GM12891 (cell line): ENCODE measurements around the gene CCDC197.

Experiments used
- DNase-seq: peaks from one replicate; pipeline ENCODE4 v3.0.0; 2011; ENCODE audit warnings: low spot score; ENCODE audit not compliant: insufficient read length
- FAIRE-seq: peaks from 2 replicates; lab custom pipeline; 2011; peaks lifted over from hg19 to GRCh38; lab: Jason Lieb, UNC
- PAX5 ChIP-seq: IDR thresholded peaks from 2 replicates; pipeline ENCODE4 v1.6.1; 2011; ENCODE audit warnings: low read length, moderate library complexity, mild to moderate bottlenecking; ENCODE audit not compliant: insufficient read depth, severe bottlenecking
- POLR2A ChIP-seq: IDR thresholded peaks from 2 replicates; pipeline ENCODE4 v1.6.1; 2011; ENCODE audit warnings: low read depth, low read length, control low read depth
- POLR2AphosphoS5 ChIP-seq: IDR thresholded peaks from 2 replicates; pipeline ENCODE4 v1.6.1; 2011; ENCODE audit warnings: low read depth, low read length, control low read depth
- POU2F2 ChIP-seq: IDR thresholded peaks from 2 replicates; pipeline ENCODE4 v1.6.1; 2011; ENCODE audit warnings: low read depth, mild to moderate bottlenecking, control low read depth, low read length, moderate library complexity
- SPI1 ChIP-seq: IDR thresholded peaks from 2 replicates; pipeline ENCODE4 v1.6.1; 2011; ENCODE audit warnings: low read depth, low read length, control low read depth
- TAF1 ChIP-seq: IDR thresholded peaks from 2 replicates; pipeline ENCODE4 v1.6.1; 2011; ENCODE audit warnings: low read depth, low read length, control low read depth

The CCDC197 gene

DNA sequence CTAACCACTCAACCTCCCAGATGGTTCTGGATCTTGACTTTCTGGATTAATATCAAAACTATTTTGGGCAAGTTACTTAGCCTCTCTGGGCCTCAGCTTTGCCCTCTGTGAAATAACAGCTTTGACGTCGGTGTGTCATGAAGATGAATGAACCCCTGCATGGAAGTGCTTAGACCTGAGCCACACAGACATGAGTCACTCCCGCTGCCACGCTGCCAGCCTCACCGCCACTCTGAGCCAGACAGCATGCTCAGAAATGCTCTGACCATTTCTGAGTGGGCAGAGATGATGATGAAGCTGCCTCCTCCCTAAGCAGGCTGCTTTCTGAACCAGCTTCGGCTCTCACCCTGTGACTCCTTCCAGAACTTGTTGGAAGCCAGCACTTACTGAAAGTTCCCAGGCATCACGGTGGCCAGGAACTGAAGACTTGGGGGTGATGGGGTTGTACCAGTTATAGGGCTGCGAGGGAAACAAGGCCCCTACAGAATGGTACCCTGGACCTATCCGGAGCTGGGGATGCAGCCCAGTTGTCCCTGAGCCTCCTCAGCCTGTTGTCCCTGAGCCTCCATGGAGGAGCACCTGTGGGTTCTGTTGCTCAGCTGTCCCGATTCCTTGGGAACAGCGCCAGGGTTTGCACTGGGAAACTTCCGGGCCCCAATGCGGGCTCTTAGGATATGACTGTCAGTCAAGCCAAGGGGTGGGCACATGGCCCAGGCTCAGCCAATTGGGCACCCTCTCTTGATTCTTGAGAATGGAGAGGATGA lies 2.0 kb upstream of the CCDC197 start:
- TF ChIP-seq POLR2A = no peak
- no peak for TF ChIP-seq POLR2AphosphoS5
- TF ChIP-seq POU2F2 = no peak
- TF ChIP-seq SPI1 = no peak
- TF ChIP-seq TAF1 = no peak
- TF ChIP-seq PAX5 = no peak

DNA sequence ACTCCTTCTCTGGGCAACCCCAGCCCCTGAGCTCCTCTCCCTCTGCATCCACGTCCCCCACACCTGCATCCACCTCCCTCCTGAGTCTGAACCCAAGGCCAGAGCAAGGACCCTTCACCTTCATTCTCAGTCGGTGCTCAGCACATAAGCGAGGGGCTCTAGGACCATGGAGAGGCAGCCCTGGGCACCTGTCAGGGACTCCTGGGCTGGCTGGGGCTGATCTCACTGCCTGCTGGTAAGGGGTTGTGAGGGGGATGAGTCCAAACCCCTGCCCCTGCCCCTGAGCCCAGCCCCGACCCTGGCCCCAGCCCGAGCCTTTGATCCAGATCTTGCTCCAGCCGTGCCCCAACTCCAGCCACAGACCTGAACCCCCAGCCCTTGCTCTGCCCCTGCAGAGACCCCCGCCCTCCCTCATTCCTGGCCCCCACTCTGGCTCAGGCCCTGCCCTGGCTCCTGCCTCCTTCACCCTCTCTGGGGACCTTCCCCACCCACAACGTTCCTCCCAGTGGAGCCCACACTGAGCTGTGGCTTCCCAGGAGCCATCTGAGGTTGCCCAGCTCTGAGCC lies 888 bp upstream of the CCDC197 start:
- DNase-seq = no peak
- no peak for TF ChIP-seq POLR2A
- no peak for TF ChIP-seq POU2F2
- no peak for TF ChIP-seq PAX5
- no peak for TF ChIP-seq POLR2AphosphoS5
- no peak for TF ChIP-seq TAF1
- TF ChIP-seq SPI1 = no peak
- no peak for FAIRE-seq

More for the DNA sequence above, 2.0 kb upstream of the CCDC197 start:
- DNase-seq (no peak), FAIRE-seq (no peak)

DNA sequence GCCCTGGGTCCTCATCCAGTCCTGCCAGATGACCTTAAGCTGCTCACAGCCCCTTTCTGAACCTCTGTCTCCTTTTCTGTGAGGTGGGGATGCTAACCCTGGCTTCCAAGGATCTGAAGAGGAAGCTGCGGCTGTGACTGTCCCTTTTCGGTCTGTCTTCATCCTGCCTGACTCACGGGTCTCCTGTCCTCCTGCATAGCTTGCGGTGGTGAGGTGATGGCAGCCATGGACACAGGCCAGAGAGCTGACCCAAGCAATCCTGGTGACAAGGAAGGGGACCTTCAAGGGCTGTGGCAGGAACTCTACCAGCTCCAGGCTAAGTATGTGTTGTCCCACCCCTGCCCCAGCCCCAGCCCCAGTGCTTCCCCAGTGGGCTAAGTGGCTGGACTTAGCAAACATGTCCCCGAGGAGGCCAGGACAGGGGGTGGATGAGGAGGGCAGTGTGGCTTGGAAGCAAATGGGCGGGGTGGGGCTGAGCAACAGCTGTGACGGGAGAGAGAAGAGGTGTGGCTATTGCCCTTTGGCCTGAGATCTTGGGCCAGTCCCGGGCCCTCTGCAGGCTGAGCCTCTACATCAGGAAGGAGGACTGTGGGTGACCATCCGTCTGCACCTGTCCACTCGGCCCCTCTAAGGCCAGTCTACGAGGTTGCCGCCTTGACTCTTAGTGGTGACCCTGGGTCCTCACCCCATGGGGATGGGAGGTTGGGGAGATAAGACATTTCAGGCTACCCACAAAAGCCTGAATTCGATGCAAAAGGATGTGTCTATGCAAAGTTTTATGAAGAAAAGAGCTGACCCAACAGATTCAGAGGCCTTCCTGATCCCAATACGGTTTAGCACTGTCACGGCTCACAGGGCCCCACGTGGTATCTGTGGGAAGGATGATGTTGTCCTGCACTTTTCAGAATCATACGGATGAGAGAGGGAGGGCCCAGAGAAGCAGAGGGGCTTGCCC lies 1.1 kb downstream of the CCDC197 start:
- DNase-seq = no peak
- FAIRE-seq = no peak
- TF ChIP-seq TAF1 = no peak
- TF ChIP-seq PAX5 = no peak
- no peak for TF ChIP-seq SPI1
- TF ChIP-seq POLR2AphosphoS5 = no peak
- no peak for TF ChIP-seq POU2F2
- TF ChIP-seq POLR2A = no peak

DNA sequence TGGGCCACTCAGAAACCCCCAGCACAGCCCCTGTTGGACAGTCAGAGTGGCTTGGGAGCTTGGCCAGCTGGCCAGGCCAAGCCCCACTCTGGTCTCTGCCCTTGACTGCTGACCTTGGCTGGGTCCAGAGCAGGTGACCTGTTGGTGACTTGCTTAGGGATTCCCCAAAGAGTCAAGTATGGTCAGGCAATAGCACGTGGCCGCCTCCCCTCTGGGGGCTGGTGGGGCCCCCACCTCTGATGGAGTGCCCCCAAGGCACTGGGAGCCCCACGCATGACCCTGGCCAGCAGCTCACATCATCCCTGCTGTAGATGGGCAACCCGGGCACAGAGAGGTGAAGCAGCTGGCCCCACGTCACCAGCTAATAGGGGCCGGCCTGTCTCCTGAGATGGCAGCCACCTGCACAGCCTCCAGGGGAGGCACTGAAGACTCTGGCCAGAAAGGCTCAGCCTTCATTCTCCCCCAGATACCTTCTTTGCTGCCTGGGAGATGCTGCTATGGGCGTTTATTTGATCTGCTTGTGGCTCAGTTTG lies 1.8 kb downstream of the CCDC197 start:
- FAIRE-seq (no peak), DNase-seq (no peak)
- no peak for TF ChIP-seq SPI1
- no peak for TF ChIP-seq POLR2AphosphoS5
- no peak for TF ChIP-seq PAX5
- no peak for TF ChIP-seq POU2F2
- no peak for TF ChIP-seq POLR2A
- TF ChIP-seq TAF1 = no peak

DNA sequence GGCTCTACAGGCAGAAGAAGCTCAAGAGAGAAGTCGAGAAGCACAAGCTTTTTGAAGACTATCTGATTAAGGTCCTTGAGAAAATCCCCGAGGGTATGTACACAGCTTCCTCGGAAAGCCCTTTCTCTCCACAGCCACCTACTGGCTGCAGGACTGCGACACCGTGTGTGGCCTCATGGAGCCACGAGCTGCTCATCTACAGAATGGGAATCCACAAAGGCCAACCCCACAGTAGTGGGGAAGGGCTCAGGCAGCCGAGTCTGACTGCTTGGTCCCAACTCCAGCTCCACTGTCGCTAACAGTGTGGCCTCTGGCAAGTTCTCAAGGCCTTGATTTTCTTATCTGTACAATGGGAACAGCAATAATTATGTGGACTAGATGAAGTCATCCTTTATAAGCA lies 2.5 kb downstream of the CCDC197 start:
- no peak for FAIRE-seq
- TF ChIP-seq PAX5 = no peak
- TF ChIP-seq POLR2AphosphoS5 = no peak
- TF ChIP-seq POLR2A = no peak
- TF ChIP-seq POU2F2 = no peak
- TF ChIP-seq TAF1 = no peak
- TF ChIP-seq SPI1 = no peak

DNA sequence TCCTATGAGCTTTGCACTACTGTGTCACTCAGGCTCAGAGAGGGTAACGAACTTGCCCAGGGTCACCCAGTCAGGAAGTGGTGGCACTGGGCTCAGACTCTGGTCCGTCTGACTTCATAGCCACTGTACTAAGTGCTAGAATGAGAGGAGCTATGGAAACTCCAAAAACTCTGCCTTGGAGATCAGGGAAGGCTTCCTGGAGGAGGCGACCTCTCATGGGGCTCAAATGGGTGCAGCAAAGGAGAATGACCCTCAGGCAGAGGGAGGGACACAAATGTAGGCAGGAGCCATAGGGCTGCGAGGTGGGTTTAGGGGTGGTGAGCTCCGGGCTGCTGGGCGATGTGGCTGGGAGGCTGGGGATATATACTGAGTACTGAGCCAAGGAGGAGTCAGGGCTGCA lies 3.2 kb downstream of the CCDC197 start:
- FAIRE-seq (no peak), DNase-seq (no peak)
- TF ChIP-seq TAF1 = no peak
- TF ChIP-seq POLR2A = no peak
- no peak for TF ChIP-seq SPI1
- no peak for TF ChIP-seq POU2F2

More for the DNA sequence above, 2.5 kb downstream of the CCDC197 start:
- no peak for DNase-seq

DNA sequence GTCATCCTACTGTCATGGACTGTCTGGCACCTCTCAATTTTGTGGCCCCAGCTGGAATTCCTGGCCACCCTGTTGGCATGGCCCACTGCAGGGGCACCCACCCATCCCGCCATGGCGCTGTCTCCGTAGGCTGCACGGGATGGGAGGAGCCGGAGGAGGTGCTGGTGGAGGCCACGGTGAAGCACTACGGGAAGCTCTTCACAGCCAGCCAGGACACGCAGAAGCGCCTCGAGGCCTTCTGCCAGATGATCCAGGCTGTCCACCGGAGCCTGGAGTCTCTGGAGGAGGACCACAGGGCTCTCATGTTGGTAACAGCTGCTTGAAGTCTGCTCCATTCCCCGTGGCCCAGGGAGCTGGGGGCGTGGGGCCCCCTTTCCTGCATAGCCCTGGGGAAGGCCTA lies 3.9 kb downstream of the CCDC197 start:
- FAIRE-seq = no peak
- TF ChIP-seq POLR2A (no peak), TAF1 (no peak), PAX5 (no peak), POU2F2 (no peak), SPI1 (no peak), POLR2AphosphoS5 (no peak)
- DNase-seq = no peak

DNA sequence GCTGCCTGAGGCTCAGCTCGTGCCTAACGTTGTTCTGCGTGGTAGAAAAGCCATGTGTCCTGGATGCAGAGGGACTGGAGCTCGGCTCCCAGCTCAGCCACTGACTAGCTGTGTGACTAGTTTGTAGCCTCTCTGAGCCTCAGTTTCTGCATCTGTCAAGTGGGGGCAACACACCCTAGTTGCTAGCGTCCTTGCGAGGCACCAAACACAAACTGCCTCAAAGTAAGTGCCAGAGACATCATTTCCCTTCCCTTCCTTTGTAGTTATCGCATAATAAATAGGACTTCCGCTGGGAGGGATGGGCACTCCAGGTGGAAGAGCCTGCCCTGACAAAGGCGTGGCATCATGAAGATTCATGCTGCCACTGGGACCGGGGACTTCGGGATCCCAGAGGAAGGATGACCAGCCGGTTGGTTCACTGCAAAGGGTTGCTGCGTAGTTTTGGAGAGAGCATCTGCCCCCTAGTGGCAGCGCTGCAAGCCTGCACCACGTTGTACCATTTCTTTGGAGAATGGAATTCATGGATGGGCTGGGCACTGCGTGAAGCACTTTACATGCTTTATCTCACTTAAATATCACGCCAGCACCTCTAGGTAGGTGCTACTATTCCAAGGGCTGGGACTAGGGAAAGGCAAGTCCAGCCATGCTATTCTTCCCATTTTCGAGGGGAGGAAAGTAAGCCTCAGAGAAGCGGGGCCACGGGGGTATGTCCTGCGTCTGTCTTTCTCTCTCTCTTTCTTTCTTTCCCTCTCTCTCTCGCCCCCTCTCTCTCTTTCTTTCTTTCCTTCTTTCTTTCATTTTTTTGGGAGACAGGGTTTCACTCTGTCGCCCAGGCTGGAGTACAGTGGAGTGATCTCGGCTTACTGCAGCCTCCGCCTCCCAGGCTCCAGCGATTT lies 4.6 kb downstream of the CCDC197 start:
- peak; percentile 65 for DNase-seq
- FAIRE-seq = peak; percentile 97
- TF ChIP-seq TAF1 (no peak), POLR2AphosphoS5 (no peak), PAX5 (no peak), SPI1 (no peak), POU2F2 (no peak), POLR2A (no peak)
